ENCODE measurements around the gene ASIC3. TPM values are rescaled to one million over a fixed set of nuclear protein-coding genes. Genes with fewer than 3 reads are reported as not detected.

ASIC3 gene
- polyA plus RNA-seq, 2 of the 4 experiments (the other 2 are of a cell fraction) = 4.1 to 9.8 TPM

DNA sequence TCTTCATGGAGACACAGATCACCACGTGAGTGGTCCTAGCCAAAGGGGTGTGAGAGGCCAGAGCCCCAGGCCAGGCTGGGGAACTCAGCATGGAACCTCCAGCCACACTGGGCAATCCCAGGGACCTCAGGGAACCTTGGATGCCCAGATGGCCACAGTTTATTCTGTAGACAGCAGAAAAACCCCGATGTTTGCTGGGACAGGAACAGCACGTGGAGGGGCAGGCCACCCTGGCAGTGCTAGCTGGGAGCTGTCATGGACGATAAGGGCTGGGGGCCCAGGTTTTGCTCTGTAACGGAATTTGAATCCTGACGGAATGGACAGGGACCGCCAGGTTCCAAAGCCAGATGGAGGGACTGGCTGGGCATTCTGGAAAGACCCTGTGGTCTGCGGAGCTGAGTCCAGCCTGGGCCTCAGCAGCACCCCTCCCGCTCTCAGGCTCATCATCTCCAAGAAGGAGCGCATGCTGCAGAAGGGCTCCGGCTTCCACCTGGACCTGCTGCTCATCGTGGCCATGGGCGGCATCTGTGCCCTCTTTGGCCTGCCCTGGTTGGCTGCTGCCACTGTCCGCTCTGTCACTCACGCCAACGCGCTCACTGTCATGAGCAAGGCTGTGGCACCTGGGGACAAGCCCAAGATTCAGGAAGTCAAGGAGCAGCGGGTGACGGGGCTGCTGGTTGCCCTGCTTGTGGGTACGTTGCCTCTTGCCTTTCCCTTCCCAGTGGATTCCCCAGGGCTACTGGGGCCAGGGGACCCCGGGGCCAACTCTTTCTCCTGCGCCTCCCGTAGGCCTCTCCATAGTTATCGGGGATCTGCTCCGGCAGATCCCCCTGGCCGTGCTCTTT lies 26.7 kb downstream of the ASIC3 start:
- DNase-seq (ENCODE audit: low read depth in 1 of 2, low spot score in 1 of 2) (no peak), FAIRE-seq (no peak), ATAC-seq (no peak)
- Histone ChIP-seq H3K4me3 (no peak overlapping the region), H3K9me3 (no peaks in the 10 kb centered on the region), H3K27ac (no peak overlapping the region), H3K4me1 (peaks cover 32% of the 10 kb centered on the region), H3K4me2 (no peak overlapping the region)
- CTCF ChIA-PET = interaction anchor here (1.2 to 27.1 kb wide), 5 partner anchors 9 to 48 kb away, joined by 3 to 412 read pairs (median 5); no protein-coding TSS in a partner anchor
- TF ChIP-seq ZSCAN20 (CRISPR knock-in tag; IDR thresholded peaks at IDR 0.05) (no peak), EHF (CRISPR knock-in tag; IDR thresholded peaks at IDR 0.05) (no peak), NPAS2 (CRISPR knock-in tag; IDR thresholded peaks at IDR 0.05; ENCODE audit: borderline replicate concordance) (no peak), EHMT2 (IDR thresholded peaks at IDR 0.05; ENCODE audit: low read depth) (no peak), HOXB5 (CRISPR knock-in tag; IDR thresholded peaks at IDR 0.05) (no peak), ZC3H11A (IDR thresholded peaks at IDR 0.05) (no peak), TFCP2L1 (CRISPR knock-in tag; IDR thresholded peaks at IDR 0.05) (no peak), MAZ (IDR thresholded peaks at IDR 0.05; ENCODE audit: borderline replicate concordance, low read depth, low read length) (no peak), CHD2 (IDR thresholded peaks at IDR 0.05; ENCODE audit: low read length, partially characterized antibody) (no peak), SMC3 (IDR thresholded peaks at IDR 0.05) (no peak), JUNB (IDR thresholded peaks at IDR 0.05) (no peak)
- TF ChIP-seq, protein P1, sequence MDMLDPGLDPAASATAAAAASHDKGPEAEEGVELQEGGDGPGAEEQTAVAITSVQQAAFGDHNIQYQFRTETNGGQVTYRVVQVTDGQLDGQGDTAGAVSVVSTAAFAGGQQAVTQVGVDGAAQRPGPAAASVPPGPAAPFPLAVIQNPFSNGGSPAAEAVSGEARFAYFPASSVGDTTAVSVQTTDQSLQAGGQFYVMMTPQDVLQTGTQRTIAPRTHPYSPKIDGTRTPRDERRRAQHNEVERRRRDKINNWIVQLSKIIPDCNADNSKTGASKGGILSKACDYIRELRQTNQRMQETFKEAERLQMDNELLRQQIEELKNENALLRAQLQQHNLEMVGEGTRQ (IDR thresholded peaks at IDR 0.05) = no peak
- TF ChIP-seq, protein P2, sequence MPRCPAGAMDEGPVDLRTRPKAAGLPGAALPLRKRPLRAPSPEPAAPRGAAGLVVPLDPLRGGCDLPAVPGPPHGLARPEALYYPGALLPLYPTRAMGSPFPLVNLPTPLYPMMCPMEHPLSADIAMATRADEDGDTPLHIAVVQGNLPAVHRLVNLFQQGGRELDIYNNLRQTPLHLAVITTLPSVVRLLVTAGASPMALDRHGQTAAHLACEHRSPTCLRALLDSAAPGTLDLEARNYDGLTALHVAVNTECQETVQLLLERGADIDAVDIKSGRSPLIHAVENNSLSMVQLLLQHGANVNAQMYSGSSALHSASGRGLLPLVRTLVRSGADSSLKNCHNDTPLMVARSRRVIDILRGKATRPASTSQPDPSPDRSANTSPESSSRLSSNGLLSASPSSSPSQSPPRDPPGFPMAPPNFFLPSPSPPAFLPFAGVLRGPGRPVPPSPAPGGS (IDR thresholded peaks at IDR 0.05) = no peak
- 90% methylated on average over 26 of the region's 26 CpGs for WGBS (ENCODE audit: missing lambda C conversion rate)
- POLR2A ChIA-PET = interaction anchor here (3.7 kb wide), 1 partner anchor 12 kb away, joined by 20 read pairs; no protein-coding TSS in a partner anchor

DNA sequence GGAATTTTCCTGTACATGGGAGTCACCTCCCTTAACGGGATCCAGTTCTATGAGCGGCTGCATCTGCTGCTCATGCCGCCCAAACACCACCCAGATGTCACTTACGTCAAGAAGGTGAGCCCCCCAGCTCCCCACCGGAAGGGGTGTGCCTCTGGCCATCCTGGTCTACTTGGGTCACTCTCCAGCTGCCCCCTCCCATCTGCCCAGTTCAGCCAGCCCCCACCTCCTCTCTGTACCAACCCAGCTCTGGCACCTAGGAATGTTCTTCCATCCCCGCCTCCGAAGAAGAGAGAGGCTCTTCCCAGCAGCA lies 27.3 kb downstream of the ASIC3 start:
- H3K4me2 ChIP-seq = no peak overlapping the region
- peaks cover 32% of the 10 kb centered on the region for H3K4me1 ChIP-seq
- WGBS (ENCODE audit: missing lambda C conversion rate) = 84% methylated on average over 6 of the region's 7 CpGs
- FAIRE-seq (no peak), ATAC-seq (no peak), DNase-seq (ENCODE audit: low read depth in 1 of 2, low spot score in 1 of 2) (no peak)
- ChIA-PET POLR2A (interaction anchor here (3.7 kb wide), 1 partner anchor 13 kb away, joined by 20 read pairs; no protein-coding TSS in a partner anchor), CTCF (interaction anchor here (1.2 to 27.1 kb wide), 5 partner anchors 10 to 48 kb away, joined by 3 to 412 read pairs (median 5); no protein-coding TSS in a partner anchor)
- no peak overlapping the region for H3K4me3 ChIP-seq
- H3K9me3 ChIP-seq = no peaks in the 10 kb centered on the region
- TF ChIP-seq HEYL (CRISPR knock-in tag; IDR thresholded peaks at IDR 0.05) (no peak), FOXS1 (CRISPR knock-in tag; IDR thresholded peaks at IDR 0.05) (no peak), ELK1 (IDR thresholded peaks at IDR 0.05; ENCODE audit: low read depth, low read length) (no peak), CBX2 (IDR thresholded peaks at IDR 0.05; ENCODE audit: borderline replicate concordance, low read depth) (no peak), MYC (IDR thresholded peaks at IDR 0.05; ENCODE audit: borderline replicate concordance, low read length) (no peak), RFX5 (IDR thresholded peaks at IDR 0.05) (no peak), ZFP36 (IDR thresholded peaks at IDR 0.05; ENCODE audit: borderline replicate concordance, partially characterized antibody) (no peak), EP300 (IDR thresholded peaks at IDR 0.05) (no peak), CHD4 (IDR thresholded peaks at IDR 0.05; ENCODE audit: borderline replicate concordance) (no peak), JUN (IDR thresholded peaks at IDR 0.05) (no peak; a peak in 1 of 5 replicates), PHF8 (IDR thresholded peaks at IDR 0.05; ENCODE audit: borderline replicate concordance, low read depth) (no peak), CEBPB (IDR thresholded peaks at IDR 0.05) (no peak), TFCP2L1 (CRISPR knock-in tag; IDR thresholded peaks at IDR 0.05) (no peak), GATA3 (IDR thresholded peaks at IDR 0.05; ENCODE audit: borderline replicate concordance) (no peak), ESRRA (IDR thresholded peaks at IDR 0.05; ENCODE audit: borderline replicate concordance, low read length) (no peak), HDAC2 (IDR thresholded peaks at IDR 0.05) (no peak), RARB (CRISPR knock-in tag; IDR thresholded peaks at IDR 0.05) (no peak), MAZ (IDR thresholded peaks at IDR 0.05; ENCODE audit: borderline replicate concordance, low read depth, low read length) (no peak)
- TF ChIP-seq, protein P3, sequence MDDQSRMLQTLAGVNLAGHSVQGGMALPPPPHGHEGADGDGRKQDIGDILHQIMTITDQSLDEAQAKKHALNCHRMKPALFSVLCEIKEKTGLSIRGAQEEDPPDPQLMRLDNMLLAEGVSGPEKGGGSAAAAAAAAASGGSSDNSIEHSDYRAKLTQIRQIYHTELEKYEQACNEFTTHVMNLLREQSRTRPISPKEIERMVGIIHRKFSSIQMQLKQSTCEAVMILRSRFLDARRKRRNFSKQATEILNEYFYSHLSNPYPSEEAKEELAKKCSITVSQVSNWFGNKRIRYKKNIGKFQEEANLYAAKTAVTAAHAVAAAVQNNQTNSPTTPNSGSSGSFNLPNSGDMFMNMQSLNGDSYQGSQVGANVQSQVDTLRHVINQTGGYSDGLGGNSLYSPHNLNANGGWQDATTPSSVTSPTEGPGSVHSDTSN (IDR thresholded peaks at IDR 0.05) = no peak
- TF ChIP-seq, protein P4, sequence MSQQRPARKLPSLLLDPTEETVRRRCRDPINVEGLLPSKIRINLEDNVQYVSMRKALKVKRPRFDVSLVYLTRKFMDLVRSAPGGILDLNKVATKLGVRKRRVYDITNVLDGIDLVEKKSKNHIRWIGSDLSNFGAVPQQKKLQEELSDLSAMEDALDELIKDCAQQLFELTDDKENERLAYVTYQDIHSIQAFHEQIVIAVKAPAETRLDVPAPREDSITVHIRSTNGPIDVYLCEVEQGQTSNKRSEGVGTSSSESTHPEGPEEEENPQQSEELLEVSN (IDR thresholded peaks at IDR 0.05; ENCODE audit: borderline replicate concordance, low read depth) = no peak
- H3K27ac ChIP-seq = no peak overlapping the region

All from A549 (cell line).